Fibroblast of gingiva (primary cell): ENCODE results near the gene SPOCK1.
"Not testable (repeated sequence)": the region's sequence is repeated elsewhere in the genome, so short reads cannot be mapped to it uniquely, and the experiment has no call there.

Experiments used
- DNase-seq: peaks from one replicate; pipeline ENCODE4 v3.0.0-alpha.2; 2011; ENCODE audit warnings: low read depth

The SPOCK1 gene

GRCh38 chr5:137014731-137015130 lies 484.4 kb downstream of the SPOCK1 start:
- DNase-seq = no peak

DNA sequence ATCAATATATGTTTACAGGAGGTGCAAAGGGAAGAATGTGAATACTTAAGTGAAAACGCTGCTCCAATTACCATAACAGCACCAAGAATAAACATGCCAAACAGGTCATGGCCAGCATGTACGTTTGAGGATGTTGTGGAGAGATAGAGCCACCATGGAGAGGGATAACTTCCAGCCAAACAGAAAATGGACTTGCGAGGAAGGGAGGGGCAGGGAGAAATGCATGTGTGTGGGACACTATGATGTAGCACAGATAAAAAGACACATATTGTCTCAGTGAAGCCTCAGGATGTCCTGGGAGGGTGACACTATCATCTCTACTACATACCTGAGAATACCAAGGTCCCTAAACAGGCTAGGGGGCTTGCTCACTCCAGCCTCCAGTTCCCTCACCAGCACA lies 488.9 kb downstream of the SPOCK1 start:
- no peak for DNase-seq

DNA sequence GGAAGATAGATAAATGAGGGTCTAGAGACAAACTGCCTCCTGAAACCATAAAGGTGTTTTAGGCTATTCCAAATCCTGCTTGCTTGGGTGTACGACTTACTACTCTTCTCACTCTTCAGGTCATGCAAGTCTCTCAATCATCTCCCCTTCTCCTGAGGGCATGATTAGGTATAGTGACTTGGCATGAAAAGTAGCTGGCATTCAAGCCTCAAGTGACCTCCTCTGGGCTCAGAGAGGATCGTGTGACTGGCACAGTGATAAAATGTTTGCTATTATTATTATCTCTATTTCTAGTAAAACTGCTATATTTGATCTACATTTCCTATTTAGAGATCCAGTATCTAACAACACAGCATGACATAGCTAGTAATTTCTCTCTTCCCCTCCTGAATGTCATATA lies 494.8 kb downstream of the SPOCK1 start:
- DNase-seq = no peak

- DNase-seq = no peak
Observed at GRCh38 chr5:137001026-137001569, 498.0 kb downstream of the SPOCK1 start.

GRCh38 chr5:136999787-137000186 lies 499.3 kb downstream of the SPOCK1 start:
- no peak for DNase-seq

GRCh38 chr5:136998854-136999357 lies 500.2 kb downstream of the SPOCK1 start:
- no peak for DNase-seq

DNA sequence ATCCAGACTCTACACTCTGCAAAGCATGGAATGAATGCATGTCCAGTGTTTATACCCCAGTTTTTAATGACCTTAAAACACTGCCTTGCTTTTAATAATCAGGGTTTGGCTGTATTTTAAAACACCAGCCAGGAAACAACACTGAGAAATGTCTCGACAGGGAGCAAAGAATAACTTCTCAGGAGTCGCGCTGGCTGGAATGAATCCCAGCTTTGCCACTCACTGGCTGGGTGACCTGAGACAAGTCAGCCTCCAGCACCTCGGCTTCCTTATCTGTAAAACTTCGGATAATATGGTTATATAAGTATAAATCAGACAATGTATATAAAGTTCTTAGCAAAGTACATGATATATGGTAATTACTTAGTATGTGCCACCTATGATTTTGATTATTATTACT lies 505.0 kb downstream of the SPOCK1 start:
- DNase-seq = no peak

- no peak for DNase-seq
Observed at GRCh38 chr5:136992796-136993489, 506.2 kb downstream of the SPOCK1 start.

GRCh38 chr5:136985785-136986475 lies 513.2 kb downstream of the SPOCK1 start:
- DNase-seq = no peak

GRCh38 chr5:136984772-136985446 lies 514.2 kb downstream of the SPOCK1 start:
- no peak for DNase-seq

DNA sequence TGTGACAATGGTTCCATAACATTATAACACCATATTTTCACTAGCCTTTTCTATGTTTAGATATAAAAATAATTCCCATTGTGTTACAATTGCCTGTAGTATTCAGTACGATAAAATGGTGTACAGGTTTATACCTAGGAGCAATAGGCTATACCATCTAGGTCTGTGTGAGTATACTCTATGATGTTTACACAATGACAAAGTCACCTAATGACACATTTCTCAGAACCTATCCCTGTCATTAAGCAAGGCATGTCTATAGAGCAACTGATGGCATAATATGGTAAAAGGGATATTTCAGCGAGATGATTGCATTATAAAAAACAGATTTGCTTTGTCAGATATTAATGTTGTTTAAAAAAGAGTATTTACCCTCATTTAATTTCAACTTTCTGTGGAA lies 517.2 kb downstream of the SPOCK1 start:
- no peak for DNase-seq

DNA sequence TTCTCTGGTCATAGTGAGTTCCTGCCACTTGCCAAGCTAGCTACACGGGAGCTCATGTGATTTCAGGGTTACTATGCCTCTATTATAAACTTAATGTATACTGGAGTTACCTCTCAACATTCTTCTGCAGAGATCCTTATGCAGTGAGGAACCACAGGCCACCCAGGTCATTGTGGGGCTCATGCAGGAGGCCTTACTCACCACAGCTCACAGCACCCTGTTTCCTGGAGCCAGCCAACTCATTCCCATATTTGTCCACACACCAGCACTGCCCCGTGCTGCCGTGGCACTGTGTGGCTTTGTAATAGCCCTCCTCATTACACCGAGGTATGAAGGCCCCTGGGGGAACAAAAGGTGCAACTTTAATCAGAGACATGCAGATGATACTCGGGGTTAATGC lies 520.0 kb downstream of the SPOCK1 start:
- no peak for DNase-seq

DNA sequence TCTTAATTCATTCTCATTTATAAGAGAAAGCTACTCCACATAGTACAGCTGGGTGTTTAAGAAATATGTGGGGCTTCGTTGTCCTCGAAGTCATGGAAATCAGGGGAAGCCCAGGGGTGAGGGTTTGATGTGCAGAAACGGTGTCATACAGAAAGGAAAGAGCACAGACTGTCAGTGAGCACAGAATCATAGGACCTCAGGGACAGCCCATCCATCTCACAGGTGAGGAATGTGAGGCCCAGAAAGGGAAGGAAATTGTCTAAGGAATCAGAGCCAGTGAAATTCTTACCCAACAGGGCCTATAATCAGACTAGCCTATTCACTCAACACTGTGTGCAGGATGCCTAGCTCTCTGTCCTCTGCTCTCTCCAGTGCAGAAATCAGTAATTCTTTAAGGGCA lies 535.6 kb downstream of the SPOCK1 start:
- no peak for DNase-seq

DNA sequence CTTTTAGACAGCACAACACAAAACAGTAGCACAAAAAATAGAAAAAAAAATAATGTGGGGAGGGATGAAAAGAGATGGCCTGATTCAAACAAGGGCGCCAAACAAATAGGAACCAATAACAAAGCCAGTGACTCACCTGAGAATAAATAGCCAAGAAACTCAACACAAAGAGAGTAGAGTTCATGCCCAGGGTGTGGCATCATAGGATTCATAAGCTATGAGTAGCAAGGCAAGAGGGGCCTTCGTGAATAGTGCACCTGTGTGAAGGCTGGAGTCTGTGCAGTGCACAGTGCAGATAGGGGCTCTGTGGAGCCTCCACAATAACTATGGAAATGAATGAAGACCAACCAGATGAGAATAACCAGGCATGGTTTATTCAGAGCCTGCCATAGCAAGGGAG lies 541.7 kb downstream of the SPOCK1 start:
- no peak for DNase-seq

- DNase-seq = not testable (repeated sequence)
Observed at GRCh38 chr5:136954142-136954541, 545.0 kb downstream of the SPOCK1 start.

DNA sequence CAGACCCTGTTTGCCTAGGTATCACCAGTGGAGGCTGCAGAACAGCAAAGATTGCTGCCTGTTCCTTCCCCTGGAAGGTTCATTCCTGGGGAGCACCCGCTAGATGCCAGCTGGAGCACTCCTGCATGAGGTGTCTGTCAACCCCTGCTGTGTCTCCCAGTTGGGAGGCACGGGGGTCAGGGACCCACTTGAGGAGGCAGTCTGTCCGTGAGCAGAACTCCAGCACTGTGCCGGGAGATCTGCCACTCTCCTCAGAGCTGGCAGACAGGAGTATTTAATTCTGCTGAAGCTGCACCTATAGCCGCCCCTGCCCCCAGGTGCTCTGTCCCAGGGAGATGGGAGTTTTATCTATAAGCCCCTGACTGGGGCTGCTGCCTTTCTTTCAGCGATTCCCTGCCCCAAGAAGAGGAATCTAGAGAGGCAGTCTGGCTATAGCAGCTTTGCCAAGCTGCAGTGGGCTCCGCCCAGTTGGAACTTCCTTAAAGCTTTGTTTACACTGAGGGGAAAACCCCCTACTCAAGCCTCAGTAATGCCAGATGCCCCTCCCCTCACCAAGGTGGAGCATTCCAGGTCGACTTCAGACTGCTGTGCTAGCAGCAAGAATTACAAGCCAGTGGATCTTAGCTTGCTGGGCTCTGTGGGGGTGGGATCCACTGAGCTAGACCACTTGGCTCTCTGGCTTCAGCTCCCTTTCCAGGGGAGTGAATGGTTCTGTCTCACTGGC lies 545.6 kb downstream of the SPOCK1 start:
- DNase-seq = not testable (repeated sequence)

DNA sequence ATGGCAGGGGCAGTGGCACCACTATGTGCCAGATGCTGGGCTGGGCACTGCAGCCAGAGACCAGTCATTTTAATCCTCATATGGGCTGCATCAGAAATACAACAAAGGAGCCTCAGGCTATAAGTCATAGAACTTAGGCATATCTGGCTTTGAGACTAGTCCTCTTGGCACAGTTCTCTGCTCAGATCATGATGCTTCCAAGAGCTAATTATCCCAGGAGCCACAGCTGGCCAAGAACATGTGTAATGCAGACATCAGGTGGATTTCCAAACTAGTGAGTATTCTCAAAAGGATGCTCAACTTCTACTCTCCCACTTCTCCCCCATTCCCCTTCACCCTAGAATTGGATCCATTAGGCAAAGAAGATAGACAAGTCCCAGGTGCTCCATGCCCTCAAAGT lies 571.6 kb downstream of the SPOCK1 start:
- DNase-seq = no peak

GRCh38 chr5:136926073-136926472 lies 573.1 kb downstream of the SPOCK1 start:
- DNase-seq = no peak
